Mammary epithelial cell (primary cell): Measurements from ENCODE around the gene PRDX6.

ENCODE experiments used
- EZH2 ChIP-seq: IDR thresholded peaks from 2 replicates; pipeline ENCODE4 v1.6.1; 2012; ENCODE audit warnings: low read length, inconsistent platforms, borderline replicate concordance
- TF ChIP-seq, protein P1 (sequence below), 2 donors: IDR thresholded peaks in 1 of 2; conservative IDR thresholded peaks in 1 of 2; 2 replicates each; pipeline ENCODE4 v1.5.1; 2011 to 2012; ENCODE audit warnings: inconsistent platforms in 2 of 2, low read length in 2 of 2, mild to moderate bottlenecking in 2 of 2, control low read depth in 1 of 2, low read depth in 1 of 2; ENCODE audit not compliant: insufficient read depth in 1 of 2; ENCODE audit errors: extremely low read depth in 1 of 2

DNA sequence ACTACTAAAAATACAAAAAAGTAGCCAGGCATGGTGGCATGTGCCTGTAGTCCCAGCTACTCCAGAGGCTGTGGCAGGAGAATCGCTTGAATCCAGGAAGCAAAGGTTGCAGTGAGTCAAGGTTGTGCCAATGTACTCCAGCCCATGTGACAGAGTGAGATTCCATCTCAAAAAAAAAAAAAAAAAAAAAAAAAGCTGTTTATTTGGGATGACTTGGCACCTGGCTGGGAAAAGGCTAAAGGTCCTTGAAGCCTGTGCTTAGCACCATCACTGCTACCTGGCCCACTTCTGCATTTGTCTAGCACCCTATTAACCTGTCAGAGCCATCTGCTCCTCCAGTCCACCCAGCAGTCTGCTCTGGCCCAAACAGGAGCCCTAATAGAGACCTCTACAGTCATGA is 25.0 kb downstream of the PRDX6 start:
- TF ChIP-seq, protein P1, sequence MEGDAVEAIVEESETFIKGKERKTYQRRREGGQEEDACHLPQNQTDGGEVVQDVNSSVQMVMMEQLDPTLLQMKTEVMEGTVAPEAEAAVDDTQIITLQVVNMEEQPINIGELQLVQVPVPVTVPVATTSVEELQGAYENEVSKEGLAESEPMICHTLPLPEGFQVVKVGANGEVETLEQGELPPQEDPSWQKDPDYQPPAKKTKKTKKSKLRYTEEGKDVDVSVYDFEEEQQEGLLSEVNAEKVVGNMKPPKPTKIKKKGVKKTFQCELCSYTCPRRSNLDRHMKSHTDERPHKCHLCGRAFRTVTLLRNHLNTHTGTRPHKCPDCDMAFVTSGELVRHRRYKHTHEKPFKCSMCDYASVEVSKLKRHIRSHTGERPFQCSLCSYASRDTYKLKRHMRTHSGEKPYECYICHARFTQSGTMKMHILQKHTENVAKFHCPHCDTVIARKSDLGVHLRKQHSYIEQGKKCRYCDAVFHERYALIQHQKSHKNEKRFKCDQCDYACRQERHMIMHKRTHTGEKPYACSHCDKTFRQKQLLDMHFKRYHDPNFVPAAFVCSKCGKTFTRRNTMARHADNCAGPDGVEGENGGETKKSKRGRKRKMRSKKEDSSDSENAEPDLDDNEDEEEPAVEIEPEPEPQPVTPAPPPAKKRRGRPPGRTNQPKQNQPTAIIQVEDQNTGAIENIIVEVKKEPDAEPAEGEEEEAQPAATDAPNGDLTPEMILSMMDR (conservative IDR thresholded peaks at IDR 0.05 in 1 of 2, IDR thresholded peaks at IDR 0.05 in 1 of 2; ENCODE audit: extremely low read depth in 1 of 2, insufficient read depth in 1 of 2, low read depth in 1 of 2, low read length in 2 of 2): no peak
- TF ChIP-seq EZH2: no peak
